Purkinje cell (primary cell): ENCODE results near the gene GGT7. TPM values are rescaled to one million over a fixed set of nuclear protein-coding genes. Genes with fewer than 3 reads are reported as not detected.

Experiments
- polyA plus RNA-seq: library from polyadenylated mRNA; unstranded; fragments of >200 nt; fragmentation: Nextera tagmentation; gene quantifications from 2 replicates; pipeline ENCODE4 v1.2.1, GENCODE V29; 2014

The GGT7 gene
- 0.41 and 0.82 TPM in 2 replicates for polyA plus RNA-seq

GRCh38 chr20:34872622-34873224, at the start of gene GGT7:
GGT7 (minus strand) TSS chr20:34872856; CDS start chr20:34872815, 41 bp downstream.

GRCh38 chr20:34876406-34877282, 4.0 kb upstream of the GGT7 start, which contains the start of gene ACSS2:
ACSS2 (plus strand) TSS chr20:34876612; CDS start chr20:34876646, 34 bp downstream.

GRCh38 chr20:34825530-34826362, 46.9 kb downstream of the GGT7 start, which contains the start of gene NCOA6:
NCOA6 (minus strand) TSS chr20:34825651; CDS start chr20:34782355, 43,296 bp downstream.

Other genes with a start within 250 kb of the GGT7 start
- gene PIGU, start 195.8 kb downstream of the GGT7 start, polyA plus RNA-seq = 5.3 and 20.2 TPM in 2 replicates
- 3.0 and 4.1 TPM in 2 replicates for gene TP53INP2, start 168.5 kb downstream of the GGT7 start, polyA plus RNA-seq
- 16.2 and 27.8 TPM in 2 replicates for gene NCOA6, start 47.2 kb downstream of the GGT7 start, polyA plus RNA-seq
- 13.0 and 24.7 TPM in 2 replicates for gene ACSS2, start 3.8 kb upstream of the GGT7 start, polyA plus RNA-seq
- gene GSS, start 83.0 kb upstream of the GGT7 start, polyA plus RNA-seq = 12.4 and 18.9 TPM in 2 replicates
- 1.2 and 2.0 TPM in 2 replicates for gene MYH7B, start 83.0 kb upstream of the GGT7 start, polyA plus RNA-seq
- 9.4 and 9.9 TPM in 2 replicates for gene TRPC4AP, start 220.0 kb upstream of the GGT7 start, polyA plus RNA-seq